H4 (cell line): ENCODE data around the gene FAM53A. TPM values are rescaled to one million over a fixed set of nuclear protein-coding genes. Genes with fewer than 3 reads are reported as not detected.
"Not testable (repeated sequence)": the region's sequence is repeated elsewhere in the genome, so short reads cannot be mapped to it uniquely, and the experiment has no call there.

ENCODE experiments used
- DNase-seq: peaks from one replicate; pipeline ENCODE4 v3.0.0-alpha.2; 2015; ENCODE audit warnings: low spot score
- total RNA-seq: library from RNA; depleted of rRNA; stranded (reverse); fragments of >200 nt; shearing (Covaris generic); gene quantifications from 2 replicates; pipeline ENCODE4 v1.2.3, GENCODE V29; 2014

FAM53A gene
- total RNA-seq, 1 experiment from 2014 or later = 0.46 TPM

DNA sequence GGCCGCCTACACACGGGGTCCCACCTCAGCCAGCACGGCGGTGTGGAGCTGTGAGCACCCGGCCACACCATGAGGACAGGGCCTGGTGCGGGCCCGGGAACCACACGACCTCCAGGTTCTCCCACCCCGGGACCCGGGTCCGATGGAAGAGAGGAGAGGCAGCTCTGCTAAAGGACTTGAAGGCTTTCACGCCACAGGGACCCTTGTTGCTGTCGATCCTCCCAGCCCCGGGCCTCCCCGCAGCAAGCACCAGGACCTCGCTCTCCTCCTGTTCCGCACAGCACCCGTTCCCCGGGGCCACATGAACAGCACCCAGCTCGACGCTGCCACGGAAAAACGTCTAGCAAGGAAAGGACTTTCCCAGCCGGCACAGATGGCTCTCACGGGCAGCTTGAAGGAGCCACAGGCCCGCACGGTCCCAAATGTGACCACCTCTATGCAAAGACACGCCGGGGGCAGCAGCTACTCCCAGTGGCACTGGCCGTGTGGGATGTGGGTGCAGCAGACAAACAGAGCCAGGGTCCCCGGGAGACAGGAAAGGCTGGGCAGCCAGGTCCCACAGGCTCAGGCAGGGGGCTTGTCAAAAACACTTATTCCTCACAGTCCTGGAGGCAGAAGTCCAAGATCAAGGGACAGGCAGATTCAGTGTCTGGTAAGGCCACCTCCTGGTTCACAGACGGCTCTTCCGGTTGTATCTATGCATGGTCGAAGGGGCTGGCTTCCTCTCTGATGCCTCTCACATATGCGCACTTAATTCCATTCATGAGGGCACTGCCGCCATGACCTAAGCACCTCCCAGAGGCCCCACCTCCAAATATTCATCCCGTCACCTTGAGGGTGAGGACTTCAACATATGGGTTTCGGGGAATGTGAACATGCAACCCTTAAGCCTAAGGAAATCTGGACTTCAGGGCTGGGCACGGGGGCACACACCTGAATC, 24.7 kb downstream of the FAM53A start:
- no peak for DNase-seq

GRCh38 chr4:1658581-1658980, 25.5 kb downstream of the FAM53A start:
- DNase-seq = no peak

DNA sequence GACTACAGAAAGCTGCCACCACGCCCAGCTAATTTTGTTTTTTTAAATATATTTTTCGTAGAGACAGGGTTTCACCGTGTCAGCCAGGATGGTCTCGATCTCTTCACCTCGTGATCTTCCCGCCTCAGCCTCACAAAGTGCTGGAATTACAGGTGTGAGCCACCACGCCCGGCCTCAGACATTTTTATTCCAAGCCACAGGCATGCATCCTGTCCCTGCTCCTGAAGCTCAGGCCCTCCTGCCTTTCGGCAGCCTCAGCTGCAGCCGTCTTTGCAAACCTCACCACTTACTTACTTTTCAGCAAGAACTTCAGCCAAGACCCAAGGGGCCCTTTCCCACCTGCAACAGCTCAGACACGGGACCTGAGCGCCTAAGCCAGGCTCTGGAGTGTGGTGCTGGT, 26.0 kb downstream of the FAM53A start:
- DNase-seq = no peak

GRCh38 chr4:1656986-1657385, 27.1 kb downstream of the FAM53A start:
- no peak for DNase-seq

DNA sequence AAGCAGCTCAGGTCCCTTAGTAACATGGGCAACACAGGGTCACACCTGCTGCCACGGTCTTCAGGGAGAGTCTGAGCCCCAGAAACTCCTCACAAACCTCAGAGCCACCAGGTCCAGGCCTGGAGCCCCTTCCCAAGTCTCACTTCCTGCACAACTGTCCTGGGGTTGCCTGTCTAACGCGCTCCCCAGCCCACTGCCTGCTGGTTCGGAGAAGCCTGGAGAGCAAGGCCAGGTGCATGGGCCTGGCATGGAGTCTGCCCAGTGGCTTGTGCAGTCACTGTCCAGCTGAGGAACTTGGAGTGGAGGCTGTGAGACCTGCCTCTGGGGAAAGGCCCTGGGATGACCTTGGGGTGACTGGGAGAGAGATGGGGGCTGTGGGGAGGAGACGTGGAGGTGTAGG, 28.0 kb downstream of the FAM53A start:
- no peak for DNase-seq

DNA sequence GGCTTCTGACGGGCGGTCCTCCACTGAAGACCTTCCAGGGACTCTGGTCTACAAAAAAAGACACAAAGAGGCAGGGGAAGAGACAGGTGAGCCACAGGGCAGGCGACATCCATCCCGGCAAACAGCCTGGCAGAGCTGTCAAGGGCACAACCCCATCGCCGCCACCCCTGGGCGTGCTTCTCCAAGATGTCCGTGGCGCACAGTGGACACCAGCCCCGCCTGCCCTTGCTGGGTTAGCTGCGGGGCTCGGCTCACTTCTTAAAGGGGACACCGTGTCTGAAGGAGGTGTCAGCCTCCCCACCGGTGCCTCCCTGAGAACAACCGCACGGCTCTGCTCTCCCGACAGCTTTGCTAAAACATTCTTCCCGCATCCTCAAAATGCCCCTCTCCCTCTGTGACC, 28.4 kb downstream of the FAM53A start:
- DNase-seq = no peak

- no peak for DNase-seq
Observed at GRCh38 chr4:1655081-1655480, 29.0 kb downstream of the FAM53A start.

- DNase-seq = no peak
Observed at GRCh38 chr4:1654216-1654955, 29.7 kb downstream of the FAM53A start.

- DNase-seq = no peak
Observed at GRCh38 chr4:1653776-1654175, 30.3 kb downstream of the FAM53A start.

GRCh38 chr4:1652088-1652487, 32.0 kb downstream of the FAM53A start:
- DNase-seq = no peak

GRCh38 chr4:1651609-1652008, 32.5 kb downstream of the FAM53A start:
- DNase-seq = no peak

- no peak for DNase-seq
Observed at GRCh38 chr4:1648962-1649361, 35.2 kb downstream of the FAM53A start.

DNA sequence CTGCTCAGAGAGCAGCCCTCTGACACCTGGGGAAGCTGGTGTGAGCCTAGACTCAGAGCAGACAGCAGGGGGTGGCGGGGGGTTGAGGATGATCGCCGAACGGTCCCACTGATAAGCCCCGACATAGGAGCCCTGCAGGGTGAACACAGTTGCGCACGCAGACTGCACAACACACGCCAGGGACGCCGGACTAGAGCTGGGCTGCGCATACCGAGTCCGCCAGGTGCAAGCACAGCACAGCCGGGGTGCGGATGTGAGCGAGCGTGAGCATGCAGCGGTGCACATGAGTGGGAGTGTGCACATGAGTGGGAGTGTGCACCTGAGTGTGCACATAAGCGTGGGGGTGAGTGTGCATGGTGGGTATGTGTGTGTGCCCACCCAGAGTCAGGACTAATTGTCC, 36.7 kb downstream of the FAM53A start:
- no peak for DNase-seq

- DNase-seq = no peak
Observed at GRCh38 chr4:1646690-1647089, 37.4 kb downstream of the FAM53A start.

DNA sequence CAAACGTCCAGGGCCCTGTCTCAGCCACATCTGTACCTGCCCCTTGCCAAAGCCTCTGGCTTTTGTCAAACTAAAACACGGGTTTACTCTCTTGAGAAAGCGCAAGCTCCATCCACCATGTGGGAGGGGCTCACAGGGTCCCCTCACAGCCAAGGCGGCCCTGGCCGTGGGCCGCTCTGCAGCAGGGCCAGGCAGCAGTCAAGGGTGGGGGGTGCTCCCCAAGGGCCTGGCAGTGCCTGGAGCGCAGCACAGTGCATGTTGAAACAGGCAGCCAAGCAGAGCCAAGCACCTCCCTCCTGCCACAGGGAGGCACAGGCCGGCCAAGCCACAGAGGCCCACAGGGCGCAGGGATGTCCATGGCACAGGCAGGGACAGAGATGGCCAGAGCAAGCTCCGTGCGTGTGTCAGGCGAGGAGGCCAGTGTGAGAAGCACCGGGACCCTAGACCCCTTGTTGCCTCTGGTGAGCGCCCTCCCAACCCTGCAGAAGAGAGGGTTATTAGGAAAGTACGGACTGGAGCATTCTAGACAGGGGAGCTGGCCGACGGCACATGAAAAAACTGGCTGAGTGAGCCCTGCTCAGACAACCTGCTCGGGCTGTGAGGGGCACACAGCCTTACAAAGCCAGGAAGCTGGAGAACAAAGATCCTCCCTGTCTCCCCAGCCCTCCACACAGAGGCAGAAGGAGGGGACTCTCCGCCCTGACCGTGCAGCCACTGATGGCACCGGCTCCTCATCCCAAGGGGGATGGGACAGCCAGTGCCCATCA, 39.0 kb downstream of the FAM53A start:
- DNase-seq = no peak

DNA sequence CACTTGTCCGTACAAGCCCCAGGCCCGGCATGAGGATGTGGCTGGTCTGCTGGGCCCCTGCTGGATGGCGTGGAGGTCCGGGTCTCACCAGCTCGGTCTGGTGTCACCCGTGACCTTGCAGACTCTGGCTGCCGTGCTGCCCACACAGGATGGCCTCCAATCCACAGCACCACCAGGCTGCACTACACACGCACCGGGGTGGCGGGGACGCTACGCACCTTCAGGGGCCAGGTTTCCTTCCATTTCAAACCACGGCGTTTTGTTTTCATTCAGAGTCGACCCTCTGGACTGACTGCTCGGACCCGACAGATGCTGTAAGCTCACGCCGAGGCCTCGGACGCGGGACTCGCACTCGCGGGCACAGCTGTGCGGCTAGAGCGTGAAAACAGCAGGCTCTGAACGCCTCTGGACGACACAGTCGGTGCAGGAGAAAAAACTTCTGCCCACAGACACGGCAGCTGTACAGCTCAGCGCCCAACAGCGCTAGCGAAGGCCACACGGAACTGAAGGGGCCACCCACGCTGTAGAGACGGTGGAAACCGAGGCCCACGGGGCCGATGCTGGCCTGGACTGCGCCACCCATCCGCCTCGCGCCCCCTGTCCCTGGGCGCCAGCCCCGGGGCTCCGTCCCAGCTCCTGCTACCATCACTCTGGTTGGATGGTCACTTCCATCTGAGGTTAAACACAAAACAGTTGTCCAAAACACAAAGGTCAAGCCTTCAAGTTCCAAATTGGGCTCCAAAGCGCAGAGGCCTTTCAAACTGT, 40.0 kb downstream of the FAM53A start:
- no peak for DNase-seq

DNA sequence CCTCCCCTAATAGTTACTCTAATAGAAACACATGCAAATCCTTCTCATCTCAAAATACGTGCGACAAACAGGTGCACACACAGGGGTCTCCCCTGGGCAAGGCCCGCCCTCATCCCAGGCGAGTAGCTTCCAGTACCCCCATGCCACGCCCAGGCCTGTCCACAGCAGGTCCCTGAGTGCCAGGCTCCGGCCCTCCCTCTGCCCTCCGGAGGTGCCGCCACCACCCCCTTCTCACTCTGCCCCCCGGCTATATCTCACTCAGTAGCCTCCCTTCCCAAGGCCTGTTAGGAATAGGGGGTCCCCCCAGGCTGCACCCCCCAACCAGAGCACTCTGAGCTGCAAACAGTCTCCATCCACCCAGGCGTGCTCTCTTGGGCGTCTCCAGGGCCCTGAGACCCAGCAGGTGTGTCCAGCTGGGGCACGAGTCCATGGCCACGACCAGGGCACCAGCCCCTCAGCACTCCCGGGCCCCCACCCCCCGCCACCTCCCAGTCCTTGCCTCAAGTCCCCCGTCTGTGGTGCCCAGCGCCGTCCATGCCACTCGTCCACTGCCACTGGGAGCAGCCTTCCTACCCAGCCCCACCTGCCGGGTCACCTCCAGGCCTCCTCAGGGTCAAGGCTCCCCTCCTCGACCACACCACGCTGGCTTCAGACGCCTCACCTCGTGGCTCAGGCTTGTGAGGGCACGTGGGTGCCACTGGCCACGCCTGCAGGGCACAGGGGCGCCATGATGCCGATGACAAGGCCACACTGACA, 41.7 kb downstream of the FAM53A start:
- DNase-seq = no peak

DNA sequence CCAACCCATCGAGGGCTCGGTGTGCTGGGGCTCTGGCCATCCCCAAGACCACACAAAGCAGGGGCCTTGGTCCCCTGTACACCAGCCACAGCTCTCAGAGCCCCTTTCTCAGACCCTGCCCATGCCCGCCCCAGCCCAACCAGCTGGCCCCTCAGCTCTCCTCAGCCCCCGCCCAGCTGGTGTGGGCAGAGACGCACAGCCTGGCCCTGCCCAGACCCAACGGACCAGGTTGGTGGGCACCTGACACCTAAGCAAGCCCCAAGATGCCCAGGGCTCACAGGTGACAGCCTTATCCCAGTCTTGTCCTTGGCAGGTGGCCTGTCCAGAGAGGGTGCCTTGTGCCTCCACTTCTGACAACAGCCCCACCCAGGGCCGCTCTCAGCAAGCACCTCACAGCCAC, 42.4 kb downstream of the FAM53A start:
- no peak for DNase-seq

DNA sequence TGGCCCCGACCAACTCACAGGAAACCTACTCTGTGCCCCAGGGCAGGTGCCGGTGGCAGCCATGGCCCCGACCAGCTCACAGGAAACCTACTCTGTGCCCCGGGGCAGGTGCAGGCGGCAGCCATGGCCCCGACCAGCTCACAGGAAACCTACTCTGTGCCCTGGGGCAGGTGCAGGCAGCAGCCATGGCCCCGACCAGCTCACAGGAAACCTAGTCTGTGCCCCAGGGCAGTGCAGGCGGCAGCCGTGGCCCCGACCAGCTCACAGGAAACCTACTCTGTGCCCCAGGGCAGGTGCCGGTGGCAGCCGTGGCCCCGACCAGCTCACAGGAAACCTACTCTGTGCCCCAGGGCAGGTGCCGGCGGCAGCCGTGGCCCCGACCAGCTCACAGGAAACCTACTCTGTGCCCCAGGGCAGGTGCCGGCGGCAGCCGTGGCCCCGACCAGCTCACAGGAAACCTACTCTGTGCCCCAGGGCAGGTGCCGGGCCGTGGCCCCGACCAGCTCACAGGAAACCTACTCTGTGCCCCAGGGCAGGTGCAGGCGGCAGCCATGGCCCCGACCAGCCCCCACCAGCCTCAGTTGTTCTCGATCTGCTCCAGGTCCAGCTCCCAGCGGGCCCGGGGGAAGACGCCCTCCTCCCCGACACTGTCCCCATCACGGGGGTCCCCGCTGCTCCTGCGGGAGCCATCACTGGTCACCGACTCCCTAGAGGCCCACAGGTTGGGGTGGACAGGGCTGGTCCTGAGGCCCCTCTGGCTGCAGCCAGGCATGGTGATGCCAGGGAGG, 43.2 kb downstream of the FAM53A start:
- not testable (repeated sequence) for DNase-seq

DNA sequence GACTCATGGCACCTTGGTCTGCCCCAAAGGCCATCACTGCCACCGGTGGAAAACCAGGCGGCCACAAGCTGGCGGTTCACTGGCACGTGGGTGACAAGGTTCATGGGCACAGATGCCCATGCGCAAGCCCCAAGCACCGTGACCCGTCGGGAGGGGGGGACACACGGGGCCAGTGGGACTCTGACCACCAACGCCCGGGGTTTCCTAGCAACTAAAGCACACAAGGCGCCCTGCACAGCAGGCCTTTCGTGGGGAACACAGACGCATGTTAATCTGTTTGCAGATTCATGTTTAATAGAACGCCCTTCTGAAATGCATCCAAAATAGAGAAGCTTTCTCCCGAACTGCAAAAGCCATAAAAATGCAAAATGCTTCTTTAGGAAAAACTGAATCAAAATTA, 43.9 kb downstream of the FAM53A start:
- no peak for DNase-seq
